Measurements from ENCODE around the gene TENM4. TPM values are rescaled to one million over a fixed set of nuclear protein-coding genes. Genes with fewer than 3 reads are reported as not detected.

TENM4 gene
- total RNA-seq, 4 donors from 2014 or later: 31.4 to 44.5 (median 38.0) TPM

GRCh38 chr11:79086056-79086455 lies 354.8 kb downstream of the TENM4 start:
- Histone ChIP-seq H3K27ac (no peak overlapping the region), H3K9me3 (no peaks in the 10 kb centered on the region)
- no peak for DNase-seq (ENCODE audit: low spot score in 2 of 2)

GRCh38 chr11:79084382-79084781 lies 356.4 kb downstream of the TENM4 start:
- Histone ChIP-seq H3K27ac (no peak overlapping the region), H3K36me3 (no peaks in the 10 kb centered on the region), H3K4me1 (no peaks in the 10 kb centered on the region), H3K27me3 (no peaks in the 10 kb centered on the region), H3K4me3 (no peak overlapping the region), H3K9me3 (no peaks in the 10 kb centered on the region)
- 91% methylated on average over 5 of the region's 5 CpGs for WGBS
- TF ChIP-seq POLR2AphosphoS5 (IDR thresholded peaks at IDR 0.05): no peak
- TF ChIP-seq POLR2A (IDR thresholded peaks at IDR 0.05): no peak
- no peak for TF ChIP-seq CTCF (IDR thresholded peaks at IDR 0.05)
- TF ChIP-seq EP300 (IDR thresholded peaks at IDR 0.05): no peak
- DNase-seq (ENCODE audit: low spot score in 2 of 2): no peak

More at GRCh38 chr11:79086056-79086455, 354.8 kb downstream of the TENM4 start:
- Histone ChIP-seq H3K4me3 (no peak overlapping the region), H3K36me3 (no peaks in the 10 kb centered on the region), H3K4me1 (no peaks in the 10 kb centered on the region), H3K27me3 (no peaks in the 10 kb centered on the region)
- TF ChIP-seq POLR2A (IDR thresholded peaks at IDR 0.05): no peak
- WGBS: 95% methylated on average over 2 of the region's 2 CpGs

- DNase-seq (ENCODE audit: low spot score in 2 of 2): no peak
- no peaks in the 10 kb centered on the region for H3K9me3 ChIP-seq
- no peaks in the 10 kb centered on the region for H3K4me1 ChIP-seq
- 89% methylated on average over 6 of the region's 6 CpGs for WGBS
- no peaks in the 10 kb centered on the region for H3K27me3 ChIP-seq
- H3K4me3 ChIP-seq: no peak overlapping the region
- TF ChIP-seq EP300 (IDR thresholded peaks at IDR 0.05): no peak
- H3K27ac ChIP-seq: no peak overlapping the region
- H3K36me3 ChIP-seq: no peaks in the 10 kb centered on the region
Measured at GRCh38 chr11:79083352-79083751, 357.5 kb downstream of the TENM4 start.

GRCh38 chr11:79082907-79083306 lies 357.9 kb downstream of the TENM4 start:
- no peaks in the 10 kb centered on the region for H3K4me1 ChIP-seq
- no peak for TF ChIP-seq POLR2A (IDR thresholded peaks at IDR 0.05)
- TF ChIP-seq POLR2AphosphoS5 (IDR thresholded peaks at IDR 0.05): no peak
- TF ChIP-seq CTCF (IDR thresholded peaks at IDR 0.05): no peak
- no peak for TF ChIP-seq EP300 (IDR thresholded peaks at IDR 0.05)
- DNase-seq (ENCODE audit: low spot score in 2 of 2): peak in 1 of 2 donors; percentile 3
- H3K4me3 ChIP-seq: no peak overlapping the region
- H3K27ac ChIP-seq: no peak overlapping the region
- no peaks in the 10 kb centered on the region for H3K27me3 ChIP-seq
- WGBS: 79% methylated on average over 7 of the region's 7 CpGs
- no peaks in the 10 kb centered on the region for H3K9me3 ChIP-seq
- H3K36me3 ChIP-seq: no peaks in the 10 kb centered on the region

GRCh38 chr11:79082280-79082679 lies 358.6 kb downstream of the TENM4 start:
- WGBS: 94% methylated on average over 4 of the region's 4 CpGs
- H3K27me3 ChIP-seq: no peaks in the 10 kb centered on the region
- peak in 1 of 2 donors; percentile 8 for DNase-seq (ENCODE audit: low spot score in 2 of 2)
- H3K9me3 ChIP-seq: no peaks in the 10 kb centered on the region
- TF ChIP-seq POLR2A (IDR thresholded peaks at IDR 0.05) (no peak), EP300 (IDR thresholded peaks at IDR 0.05) (no peak)
- no peaks in the 10 kb centered on the region for H3K4me1 ChIP-seq
- no peak overlapping the region for H3K27ac ChIP-seq
- H3K4me3 ChIP-seq: no peak overlapping the region
- H3K36me3 ChIP-seq: no peaks in the 10 kb centered on the region

- no peaks in the 10 kb centered on the region for H3K9me3 ChIP-seq
- no peaks in the 10 kb centered on the region for H3K27me3 ChIP-seq
- TF ChIP-seq POLR2AphosphoS5 (IDR thresholded peaks at IDR 0.05) (no peak), CTCF (IDR thresholded peaks at IDR 0.05) (no peak), EP300 (IDR thresholded peaks at IDR 0.05) (no peak)
- no peak overlapping the region for H3K4me3 ChIP-seq
- H3K27ac ChIP-seq: no peak overlapping the region
- H3K4me1 ChIP-seq: no peaks in the 10 kb centered on the region
- peak in 1 of 2 donors; percentile 18 for DNase-seq (ENCODE audit: low spot score in 2 of 2)
- no peaks in the 10 kb centered on the region for H3K36me3 ChIP-seq
- 76% methylated on average over 7 of the region's 7 CpGs for WGBS
Measured at GRCh38 chr11:79081471-79082031, 359.3 kb downstream of the TENM4 start.

- H3K4me1 ChIP-seq: no peaks in the 10 kb centered on the region
- TF ChIP-seq POLR2A (IDR thresholded peaks at IDR 0.05) (no peak), POLR2AphosphoS5 (IDR thresholded peaks at IDR 0.05) (no peak), CTCF (IDR thresholded peaks at IDR 0.05) (no peak), EP300 (IDR thresholded peaks at IDR 0.05) (no peak)
- H3K27me3 ChIP-seq: no peaks in the 10 kb centered on the region
- no peaks in the 10 kb centered on the region for H3K36me3 ChIP-seq
- no peak overlapping the region for H3K4me3 ChIP-seq
- H3K27ac ChIP-seq: no peak overlapping the region
- DNase-seq (ENCODE audit: low spot score in 2 of 2): no peak
- no peaks in the 10 kb centered on the region for H3K9me3 ChIP-seq
Measured at GRCh38 chr11:79080551-79080950, 360.3 kb downstream of the TENM4 start.
